HepG2 (cell line): ENCODE results near the gene STEAP2. TPM values are rescaled to one million over a fixed set of nuclear protein-coding genes. Genes with fewer than 3 reads are reported as not detected.

Experiments
- ASH2L ChIP-seq: fragments of 300-600, 200-600 bp; sonication (generic); IDR thresholded peaks from 2 replicates; pipeline ENCODE4 v1.7.0; 2017; ENCODE audit warnings: low read depth, mild to moderate bottlenecking, moderate library complexity, mixed read lengths, low read length; ENCODE audit not compliant: insufficient read length
- ATF4 ChIP-seq, 2 experiments: fragments of 450-650 bp in 1 of 2; sonication (generic) in 1 of 2; formaldehyde crosslinking; IDR thresholded peaks; 2 replicates each; pipeline versions ENCODE4 v1.5.0 to v1.8.0; 2020 to 2022; ENCODE audit warnings: mild to moderate bottlenecking in 1 of 2, missing genetic modification reagents in 1 of 2
- CBX2 ChIP-seq, 2 experiments: fragments of 200-600 bp in 1 of 2; sonication (generic); formaldehyde crosslinking in 1 of 2; IDR thresholded peaks; 2 replicates each; pipeline versions ENCODE4 v1.7.0 to v1.8.1; 2018 to 2022; ENCODE audit warnings: low read depth in 2 of 2, low read length in 1 of 2, mild to moderate bottlenecking in 1 of 2, missing genetic modification reagents in 1 of 2
- EP300 ChIP-seq, 3 experiments: sonication (generic) in 1 of 3; formaldehyde crosslinking in 1 of 3; IDR thresholded peaks; 2 replicates each; pipeline versions ENCODE4 v1.5.1 to v1.6.1; 2011 to 2020; ENCODE audit warnings: low read depth in 2 of 3, low read length in 2 of 3, borderline replicate concordance in 1 of 3, improper control_type of control experiment in 1 of 3, mild to moderate bottlenecking in 1 of 3, missing genetic modification reagents in 1 of 3, moderate library complexity in 1 of 3
- FOXP4 ChIP-seq: sonication (generic); formaldehyde crosslinking; IDR thresholded peaks from 2 replicates; pipeline ENCODE4 v1.4.0; 2020; ENCODE audit warnings: missing genetic modification reagents
- HCFC1 ChIP-seq: fragments of 150-350 bp; IDR thresholded peaks from 2 replicates; pipeline ENCODE4 v1.6.1; 2014; ENCODE audit warnings: low read depth, low read length
- TFAP4 ChIP-seq: sonication (generic); IDR thresholded peaks from 2 replicates; pipeline ENCODE4 v1.6.1; 2016; ENCODE audit warnings: low read depth, borderline replicate concordance
- ZFX ChIP-seq: sonication (generic); formaldehyde crosslinking; IDR thresholded peaks from 2 replicates; pipeline ENCODE4 v1.4.0; 2020; ENCODE audit warnings: mild to moderate bottlenecking, low read depth, missing genetic modification reagents, moderate library complexity
- ZMAT3 ChIP-seq: sonication (generic); formaldehyde crosslinking; conservative IDR thresholded peaks from 2 replicates; pipeline ENCODE4 v1.7.0; 2021; ENCODE audit warnings: missing genetic modification reagents
- ZNF207 ChIP-seq: fragments of 450-650 bp; IDR thresholded peaks from 2 replicates; pipeline ENCODE4 v1.6.1; 2016; ENCODE audit warnings: antibody characterized with exemption, borderline replicate concordance
- ZNF224 ChIP-seq: sonication (generic); formaldehyde crosslinking; IDR thresholded peaks from 2 replicates; pipeline ENCODE4 v1.5.0; 2020; ENCODE audit warnings: mild to moderate bottlenecking, missing genetic modification reagents
- ZNF275 ChIP-seq: sonication (generic); formaldehyde crosslinking; IDR thresholded peaks from 2 replicates; pipeline ENCODE4 v1.8.0; 2022; ENCODE audit warnings: missing genetic modification reagents, mild to moderate bottlenecking, inconsistent platforms, borderline replicate concordance
- ZNF530 ChIP-seq: sonication (generic); formaldehyde crosslinking; IDR thresholded peaks from 2 replicates; pipeline ENCODE4 v1.5.0; 2020; ENCODE audit warnings: low read depth, mild to moderate bottlenecking, missing genetic modification reagents
- ZNF777 ChIP-seq: sonication (generic); formaldehyde crosslinking; IDR thresholded peaks from 2 replicates; pipeline ENCODE4 v1.4.0; 2020; ENCODE audit warnings: missing genetic modification reagents
- polyA plus RNA-seq, 8 experiments: library from polyadenylated mRNA; depleted of rRNA in 3 of 8; stranded (reverse) in 7 of 8; unstranded in 1 of 8; fragments of >200 nt; fragmentation: Illumina TruSeq in 4 of 8; extraction: Trizol in 4 of 8; gene quantifications; 2 replicates each; pipeline versions ENCODE4 v1.2.1 to v1.2.3, GENCODE V29; 2011 to 2016; ENCODE audit warnings: low read depth in 4 of 8, missing spikeins in 1 of 8, mixed read lengths in 1 of 8; ENCODE audit not compliant: insufficient read depth in 1 of 8
- total RNA-seq, 5 experiments: library from RNA; depleted of rRNA; stranded (reverse); fragments of >200 nt; fragmentation: Illumina TruSeq; extraction: Trizol; gene quantifications; 2 replicates each; pipeline ENCODE4 v1.2.3, GENCODE V29; 2016; ENCODE audit warnings: low read depth in 1 of 5

The STEAP2 gene
- total and polyA plus RNA-seq, 2 of the 13 experiments (the other 11 are each of a cell fraction or from before 2014, with no cell fraction given) = 4.3 to 4.4 TPM

- TF ChIP-seq FOXP4 (no peak), ASH2L (no peak), ZNF530 (CRISPR knock-in tag) (no peak), ZNF224 (CRISPR knock-in tag) (no peak), ZNF275 (CRISPR knock-in tag) (no peak), HCFC1 (no peak), ATF4 (CRISPR knock-in tag; IDR thresholded peaks at IDR 0.05) (no peak), CBX2 (IDR thresholded peaks at IDR 0.05; ENCODE audit: low read depth, low read length) (no peak), CBX2 (CRISPR knock-in tag; IDR thresholded peaks at IDR 0.05; ENCODE audit: low read depth) (no peak), EP300 (IDR thresholded peaks at IDR 0.05; ENCODE audit: low read depth in 2 of 2, low read length in 2 of 2) (no peak), EP300 (CRISPR knock-in tag; IDR thresholded peaks at IDR 0.05; ENCODE audit: borderline replicate concordance) (no peak), ZNF207 (no peak), ZFX (CRISPR knock-in tag) (0 out of 2 replicates have a peak, but pooled peaks have one; percentile 15), TFAP4 (no peak), ZNF777 (no peak), ZMAT3 (no peak)
Measured at GRCh38 chr7:90188281-90188680, 23.3 kb upstream of the STEAP2 start (continued).
